SK-N-SH treated with all-trans-retinoic acid at 6 μM for 48 hours (cell line): ENCODE results near the gene F8.

ENCODE experiments used
- ESRRG ChIP-seq: fragments of 250-450 bp; sonication (Bioruptor Pico); IDR thresholded peaks from 2 replicates; pipeline ENCODE4 v1.6.1; 2021; ENCODE audit warnings: mild to moderate bottlenecking
- ISL1 ChIP-seq: fragments of 250-450 bp; sonication (Bioruptor Pico); IDR thresholded peaks from 2 replicates; pipeline ENCODE4 v2.1.2; 2022; ENCODE audit warnings: mild to moderate bottlenecking, moderate library complexity

DNA sequence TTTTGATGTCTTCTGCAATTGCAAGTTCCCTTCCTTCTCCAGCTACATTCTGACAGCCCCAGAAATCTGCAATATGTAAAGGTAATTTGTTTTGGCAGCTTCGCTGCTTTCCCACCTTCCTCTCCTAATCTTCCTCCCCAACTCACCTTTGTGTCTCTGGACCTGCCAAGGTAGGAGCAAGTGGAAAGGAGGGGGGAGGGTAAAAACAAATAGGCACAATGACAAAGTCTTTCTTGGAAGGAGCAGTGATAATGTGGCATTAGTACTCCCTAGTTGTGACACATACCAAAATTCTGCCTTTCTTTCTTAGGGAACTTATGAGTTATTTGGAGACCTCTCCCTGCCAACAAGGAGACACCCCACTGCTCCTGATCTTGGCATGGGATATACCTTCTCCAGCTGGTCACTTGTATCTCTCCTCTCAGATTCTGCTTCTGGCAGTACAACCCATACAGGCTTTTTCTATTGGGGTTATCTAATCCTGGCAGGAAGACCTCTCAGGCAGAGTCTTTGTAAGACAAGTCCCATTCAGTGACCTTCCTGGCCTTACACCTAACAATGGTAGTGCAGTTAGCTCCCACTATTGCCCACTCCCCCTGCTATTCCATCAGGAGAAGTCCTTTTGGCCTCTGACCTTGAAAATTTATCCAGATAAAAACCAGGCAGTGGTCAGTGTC is 24.2 kb downstream of the F8 start:
- TF ChIP-seq ESRRG (CRISPR knock-in tag) (no peak), ISL1 (CRISPR knock-in tag) (no peak)
